Epidermal melanocyte (primary cell): ENCODE measurements around the gene APELA.
"Not testable (repeated sequence)": the region's sequence is repeated elsewhere in the genome, so short reads cannot be mapped to it uniquely, and the experiment has no call there.

Source experiments
- DNase-seq: peaks from one replicate; pipeline ENCODE4 v3.0.0; 2011; ENCODE audit warnings: low spot score; ENCODE audit not compliant: insufficient read length

APELA gene

GRCh38 chr4:164876700-164877324, at the start of gene APELA:
TSS of gene APELA (plus strand) at chr4:164877178. CDS start at chr4:164877332, 154 bp downstream.
- no peak for DNase-seq

GRCh38 chr4:164828955-164829354, 48.0 kb upstream of the APELA start:
- DNase-seq: no peak

GRCh38 chr4:164846566-164846965, 30.4 kb upstream of the APELA start:
- no peak for DNase-seq

- DNase-seq: no peak
Measured at GRCh38 chr4:164847016-164847415, 30.0 kb upstream of the APELA start.

- no peak for DNase-seq
Measured at GRCh38 chr4:164847967-164848649, 28.9 kb upstream of the APELA start.

- DNase-seq: no peak
Measured at GRCh38 chr4:164856396-164856795, 20.6 kb upstream of the APELA start.

DNA sequence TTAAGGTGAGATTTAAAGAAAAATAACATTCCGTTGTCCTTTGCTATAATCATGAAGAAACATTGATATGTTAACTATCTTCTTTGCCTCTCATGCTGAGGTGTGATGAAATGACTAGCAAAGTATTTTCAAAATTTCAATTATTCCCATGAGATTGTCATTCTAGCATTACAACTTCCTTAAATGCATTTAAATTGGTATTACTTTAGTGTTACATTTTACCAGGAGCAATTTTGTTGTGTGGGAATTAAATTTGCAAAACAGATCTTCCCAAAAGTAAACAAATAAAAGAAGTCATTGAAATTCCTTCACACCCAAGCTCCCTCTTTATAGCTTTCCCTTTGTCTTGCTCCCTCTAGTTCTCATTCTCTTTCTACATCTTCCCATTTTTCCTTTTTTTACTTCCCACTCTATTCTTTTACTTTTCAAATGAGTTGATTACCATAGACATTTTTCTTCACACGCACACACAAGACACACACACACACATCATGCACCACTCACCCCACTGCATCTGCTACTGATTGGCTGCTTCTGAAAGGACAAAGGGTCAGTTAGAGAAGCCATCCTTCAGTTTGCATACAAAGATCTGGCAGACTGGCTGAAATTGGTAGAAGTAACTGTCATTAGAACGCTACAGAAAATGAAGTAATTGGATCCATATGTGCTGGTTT, 10.0 kb upstream of the APELA start:
- no peak for DNase-seq

DNA sequence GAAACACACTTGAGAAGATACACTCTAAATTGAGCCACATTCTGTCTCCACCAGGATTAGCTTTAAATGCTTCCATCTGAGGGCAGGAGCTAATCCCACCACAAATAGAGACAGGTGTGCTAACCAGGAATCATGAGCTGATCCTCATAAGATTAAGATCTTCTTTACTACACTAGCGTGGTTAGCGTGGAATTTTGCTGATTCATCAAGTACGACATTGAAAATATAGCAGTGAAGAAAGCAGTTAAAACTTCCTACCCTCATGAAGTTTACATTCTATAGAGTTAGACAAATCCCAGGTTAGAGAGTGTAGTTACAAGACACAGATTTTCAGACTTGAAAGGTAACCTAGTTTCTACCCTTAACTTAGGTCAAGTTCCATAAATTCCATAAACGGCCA, 5.3 kb upstream of the APELA start:
- no peak for DNase-seq

GRCh38 chr4:164872481-164872880, 4.5 kb upstream of the APELA start:
- DNase-seq: no peak

GRCh38 chr4:164874789-164875188, 2.2 kb upstream of the APELA start:
- no peak for DNase-seq

GRCh38 chr4:164880489-164881262, 3.7 kb downstream of the APELA start:
- DNase-seq: no peak

DNA sequence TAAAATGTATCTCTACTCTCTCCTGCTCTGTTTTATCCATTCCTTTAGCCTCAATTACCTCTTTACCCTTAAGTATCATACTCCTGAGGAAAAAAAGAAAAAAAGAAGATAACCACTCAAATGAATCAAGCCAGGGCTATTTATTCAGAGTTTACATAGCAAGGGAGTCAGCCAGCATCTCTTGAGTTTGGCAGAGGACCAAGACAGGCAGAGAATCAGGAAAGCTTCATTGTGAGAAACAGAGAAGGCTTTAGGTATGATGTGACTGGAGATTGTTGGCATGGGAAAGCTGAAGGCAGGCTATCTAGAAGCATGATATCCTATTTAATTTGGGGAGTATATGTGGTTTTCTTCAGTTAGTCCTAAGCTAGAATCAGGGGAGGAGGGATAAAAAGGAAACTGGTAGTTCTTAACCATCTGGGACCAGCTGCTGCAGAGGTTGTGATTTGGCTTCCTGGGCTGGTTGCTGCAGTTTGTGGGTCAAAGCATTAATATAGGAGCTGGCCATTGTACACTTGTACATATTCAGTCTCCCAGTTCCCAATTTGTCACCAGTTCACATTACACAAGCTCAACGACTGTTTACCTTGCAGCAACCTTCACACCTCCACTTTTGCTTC, 11.2 kb downstream of the APELA start:
- DNase-seq: no peak

DNA sequence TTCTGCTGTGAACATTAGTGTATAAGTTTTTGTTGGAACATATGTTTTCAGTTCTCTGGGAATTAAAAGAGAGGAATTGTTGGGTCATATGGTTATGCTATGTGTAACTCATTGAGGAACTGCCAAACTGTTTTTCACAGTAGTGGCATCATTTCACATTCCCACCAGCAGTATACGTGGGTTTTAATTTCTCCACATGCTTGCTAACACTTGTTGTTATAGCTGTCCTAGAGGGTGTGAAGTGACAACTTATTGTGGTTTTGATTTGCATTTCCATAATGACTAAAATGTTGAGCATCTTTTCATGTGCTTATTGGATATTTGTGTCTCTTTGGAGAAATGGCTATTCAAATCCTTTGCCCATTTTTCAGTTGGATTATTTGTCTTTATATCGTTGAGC, 13.7 kb downstream of the APELA start:
- DNase-seq: no peak

DNA sequence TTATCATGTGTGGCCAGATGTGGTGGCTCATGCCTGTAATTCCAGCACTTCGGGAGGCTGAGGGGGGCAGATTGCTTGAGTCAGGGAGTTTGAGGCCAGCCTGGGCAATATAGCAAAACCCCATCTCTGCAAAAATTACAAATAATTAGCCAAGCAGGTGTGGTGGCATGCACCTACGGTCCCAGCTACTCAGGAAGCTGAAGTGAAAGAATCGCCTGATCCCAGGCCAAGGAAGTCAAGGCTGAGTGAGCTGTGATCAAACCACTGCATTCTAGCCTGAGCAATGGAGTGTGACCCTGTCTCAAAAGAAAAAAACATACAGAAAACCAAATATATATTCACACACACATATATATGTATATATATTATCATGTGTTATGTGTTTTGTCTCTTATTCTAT, 15.0 kb downstream of the APELA start:
- no peak for DNase-seq

- no peak for DNase-seq
Measured at GRCh38 chr4:164894702-164895101, 17.7 kb downstream of the APELA start.

GRCh38 chr4:164902608-164903007, 25.6 kb downstream of the APELA start:
- DNase-seq: no peak

DNA sequence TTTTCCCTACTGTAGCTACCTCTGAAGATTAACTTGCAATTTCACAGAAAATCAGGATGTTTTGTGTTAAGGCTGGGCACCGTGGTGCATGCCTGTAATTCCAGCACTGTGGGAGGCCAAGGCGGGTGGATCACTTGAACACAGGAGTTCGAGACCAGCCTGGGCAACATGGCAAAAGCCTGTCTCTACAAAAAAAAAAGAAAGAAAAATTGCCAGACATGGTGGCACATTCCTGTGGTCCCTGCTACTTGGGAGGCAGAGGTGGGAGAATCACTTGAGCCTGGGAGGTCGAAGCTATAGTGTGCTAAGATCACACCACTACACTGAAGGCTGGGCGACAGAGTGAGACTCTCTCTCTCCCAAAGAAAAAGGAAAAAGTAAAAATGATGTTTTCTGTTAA, 27.4 kb downstream of the APELA start:
- DNase-seq: no peak

DNA sequence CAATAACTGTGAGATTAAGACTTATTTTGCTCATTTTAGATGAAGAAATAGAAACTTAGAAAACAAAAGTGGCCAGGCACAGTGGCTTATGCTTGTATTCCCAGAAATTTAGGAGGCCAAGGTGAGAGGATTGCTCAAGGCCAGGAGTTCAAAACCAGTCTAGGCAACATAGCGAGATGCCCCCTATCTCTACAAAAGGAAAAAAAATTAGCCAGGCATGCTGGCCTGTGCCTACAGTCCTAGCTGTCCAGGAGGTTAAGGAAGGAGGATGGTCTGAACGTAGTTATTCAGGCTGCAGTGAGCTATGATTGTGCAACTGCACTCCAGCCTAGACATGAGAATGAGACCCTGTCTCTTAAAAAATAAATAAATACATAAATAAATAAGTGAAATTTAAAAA, 28.0 kb downstream of the APELA start:
- DNase-seq: no peak

GRCh38 chr4:164906368-164906767, 29.4 kb downstream of the APELA start:
- no peak for DNase-seq

DNA sequence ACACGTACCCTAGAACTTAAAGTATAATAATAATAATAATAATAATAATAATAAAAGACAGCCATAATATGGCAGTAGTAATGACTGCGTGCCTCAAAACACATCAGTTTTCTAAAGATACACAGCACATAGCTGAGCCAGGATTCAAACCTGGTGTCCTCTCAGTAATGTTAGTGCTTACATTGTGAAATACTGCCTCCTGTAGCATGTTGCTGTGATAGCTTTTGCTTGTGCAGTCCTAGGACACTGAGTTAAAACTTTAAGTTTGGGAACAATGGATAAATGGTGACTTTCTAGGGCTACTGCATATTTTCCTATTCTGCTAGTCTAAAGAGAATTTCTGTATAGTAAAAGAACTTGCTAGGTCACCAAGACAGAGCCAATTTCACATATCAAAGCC, 36.5 kb downstream of the APELA start:
- not testable (repeated sequence) for DNase-seq

DNA sequence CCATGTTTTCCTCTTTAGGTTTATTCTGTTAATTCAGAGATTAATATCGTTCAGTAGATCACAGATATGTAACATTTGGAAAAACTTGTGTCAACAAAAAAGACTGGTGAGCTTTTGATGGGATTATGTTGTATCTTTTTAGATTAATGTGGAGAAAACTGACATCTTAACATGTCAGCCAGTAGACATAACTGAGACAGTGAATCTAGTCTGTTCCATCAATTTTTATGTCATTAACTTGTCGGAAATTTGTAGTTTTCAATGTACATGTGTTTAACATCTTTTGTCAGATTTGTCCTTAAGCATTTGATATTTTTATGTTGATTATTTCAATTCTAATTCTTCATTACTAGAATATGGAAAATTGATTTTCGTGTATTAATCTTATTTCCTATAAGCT, 42.0 kb downstream of the APELA start:
- DNase-seq: no peak
